HepG2 (cell line): ENCODE data around the gene GRHPR. TPM values are rescaled to one million over a fixed set of nuclear protein-coding genes. Genes with fewer than 3 reads are reported as not detected.

Experiments
- ATAC-seq: fragments of 200-7000 bp; cut with Tn5 transposase; 3 replicates; pipeline ENCODE4 v1.9.1; 2020; ENCODE audit warnings: mild to moderate bottlenecking, moderate library complexity
- BruUV-seq: library from RNA; stranded (reverse); fragments of 400-500 nt; replicated peaks from 2 replicates; lab custom pipeline; 2021; lab: Mats Ljungman, UMichigan
- CTCF ChIA-PET: fragments of 300-600 bp; formaldehyde crosslinking; extraction: SDS; loops from one replicate; lab custom pipeline; 2021; ENCODE audit warnings: low total read pairs, inconsistent platforms, low intra/inter-chr PET ratio; lab: Yijun Ruan, JAX
- POLR2A ChIA-PET: fragments of 350-600 bp; sonication (Branson Sonifier 250); formaldehyde crosslinking; loops from one replicate; lab custom pipeline; 2020; ENCODE audit warnings: antibody characterized with exemption, inconsistent platforms; lab: Yijun Ruan, JAX
- DNase-seq: peaks from one replicate; pipeline ENCODE4 v3.0.0-alpha.2; 2015; ENCODE audit warnings: low spot score
- FAIRE-seq: peaks from 3 replicates; lab custom pipeline; 2011; peaks lifted over from hg19 to GRCh38; lab: Jason Lieb, UNC
- H2AFZ ChIP-seq: one replicate; pipeline ENCODE4 v1.6.1; 2011; ENCODE audit warnings: low read length, inconsistent platforms
- H3K27ac ChIP-seq: fragments of 300-600 bp; 3 replicates; pipeline ENCODE4 v1.8.0; 2011; ENCODE audit warnings: mixed run types, mild to moderate bottlenecking, mixed read lengths, low read length, inconsistent platforms; ENCODE audit not compliant: insufficient read depth; ENCODE audit errors: extremely low read length
- H3K27me3 ChIP-seq, 2 experiments: fragments of 200-600 bp in 1 of 2; 2 replicates in 1 of 2; 3 replicates in 1 of 2; pipeline versions ENCODE4 v1.6.0 to v1.8.0; 2011; ENCODE audit warnings: low read length in 2 of 2, mild to moderate bottlenecking in 2 of 2, moderate library complexity in 2 of 2, inconsistent platforms in 1 of 2; ENCODE audit not compliant: insufficient read depth in 2 of 2, control insufficient read depth in 1 of 2
- H3K36me3 ChIP-seq, 2 experiments: fragments of 200-600 bp in 1 of 2; replicated peaks in 1 of 2; 2 replicates in 1 of 2; 3 replicates in 1 of 2; pipeline versions ENCODE4 v1.5.1 to v1.8.0; 2011; ENCODE audit warnings: low read length in 2 of 2, inconsistent platforms in 1 of 2; ENCODE audit not compliant: insufficient read depth in 2 of 2, control insufficient read depth in 1 of 2
- H3K4me1 ChIP-seq: 2 replicates; pipeline ENCODE4 v1.5.1; 2012; ENCODE audit warnings: low read length, inconsistent platforms; ENCODE audit not compliant: insufficient read depth
- H3K4me2 ChIP-seq: 2 replicates; pipeline ENCODE4 v1.6.0; 2011; ENCODE audit warnings: low read depth, low read length, inconsistent platforms
- H3K4me3 ChIP-seq, 3 experiments: fragments of 200-600 bp in 1 of 3; sonication (generic), shearing (Covaris generic) in 1 of 3; replicated peaks in 1 of 3; 2 replicates each; pipeline ENCODE4 v1.5.1; 2011 to 2016; ENCODE audit warnings: low read length in 3 of 3, inconsistent platforms in 2 of 3, low read depth in 2 of 3, mild to moderate bottlenecking in 2 of 3, control low read depth in 1 of 3, mixed read lengths in 1 of 3; ENCODE audit not compliant: insufficient read depth in 1 of 3
- H3K79me2 ChIP-seq: one replicate; pipeline ENCODE4 v1.6.1; 2011; ENCODE audit warnings: low read length, inconsistent platforms; ENCODE audit not compliant: insufficient read depth
- H3K9ac ChIP-seq: 2 replicates; pipeline ENCODE4 v1.6.0; 2011; ENCODE audit warnings: mild to moderate bottlenecking, low read depth, low read length, inconsistent platforms; ENCODE audit not compliant: insufficient read depth
- H3K9me3 ChIP-seq: 2 replicates; pipeline ENCODE4 v1.5.1; 2012; ENCODE audit warnings: mild to moderate bottlenecking, low read length
- H4K20me1 ChIP-seq: 2 replicates; pipeline ENCODE4 v1.6.0; 2011; ENCODE audit warnings: inconsistent platforms, mild to moderate bottlenecking, low read length, moderate library complexity; ENCODE audit not compliant: insufficient read depth
- AHR ChIP-seq: IDR thresholded peaks from 2 replicates; pipeline ENCODE4 v1.6.1; 2018; ENCODE audit warnings: missing genetic modification reagents, missing compliant biosample characterization
- ATF3 ChIP-seq: sonication (generic); formaldehyde crosslinking; IDR thresholded peaks from 2 replicates; pipeline ENCODE4 v1.4.0; 2020; ENCODE audit warnings: missing genetic modification reagents
- CEBPG ChIP-seq: IDR thresholded peaks from 2 replicates; pipeline ENCODE4 v1.6.1; 2016
- DPF2 ChIP-seq: sonication (generic); formaldehyde crosslinking; IDR thresholded peaks from 2 replicates; pipeline ENCODE4 v1.4.0; 2020; ENCODE audit warnings: mild to moderate bottlenecking, low read depth, missing genetic modification reagents, borderline replicate concordance
- MBNL3 ChIP-seq: fragments of 250-450 bp; sonication (Bioruptor Pico); conservative IDR thresholded peaks from 2 replicates; pipeline ENCODE4 v1.8.0; 2022; ENCODE audit warnings: mild to moderate bottlenecking, inconsistent platforms
- SRSF9 ChIP-seq: fragments of 200-400 bp; formaldehyde crosslinking; IDR thresholded peaks from 2 replicates; pipeline ENCODE4 v1.6.1; 2018; ENCODE audit warnings: borderline replicate concordance, mild to moderate bottlenecking, low read depth, low read length; ENCODE audit not compliant: insufficient read depth, poor library complexity, severe bottlenecking
- ZNF121 ChIP-seq: sonication (generic); formaldehyde crosslinking; IDR thresholded peaks from 2 replicates; pipeline ENCODE4 v1.5.0; 2020; ENCODE audit warnings: mild to moderate bottlenecking, missing genetic modification reagents
- ZNF296 ChIP-seq: sonication (generic); formaldehyde crosslinking; conservative IDR thresholded peaks from 2 replicates; pipeline ENCODE4 v1.5.0; 2020; ENCODE audit warnings: mild to moderate bottlenecking, missing genetic modification reagents
- WGBS: methylation state at CpG from one replicate; pipeline ENCODE4 v1.1.6; 2017; ENCODE audit warnings: low lambda C conversion rate; 5-methylcytosine and 5-hydroxymethylcytosine counted together
- in situ Hi-C: cut with HindIII; loops from 2 replicates; pipeline ENCODE4 v1.10.0; 2017; ENCODE audit warnings: low pct_unique_long_range_greater_than_20kb; ENCODE audit not compliant: extremely low pct_ligation_motif_present
- intact Hi-C: fragments of 100-400 bp; cut with micrococcal nuclease; formaldehyde crosslinking; loops from one replicate; pipeline ENCODE4 v1.10.0; 2022; ENCODE audit not compliant: unreplicated experiment
- polyA plus RNA-seq, 8 experiments: library from polyadenylated mRNA; depleted of rRNA in 3 of 8; stranded (reverse) in 7 of 8; unstranded in 1 of 8; fragments of >200 nt; fragmentation: Illumina TruSeq in 4 of 8; extraction: Trizol in 4 of 8; gene quantifications; 2 replicates each; pipeline versions ENCODE4 v1.2.1 to v1.2.3, GENCODE V29; 2011 to 2016; ENCODE audit warnings: low read depth in 4 of 8, missing spikeins in 1 of 8, mixed read lengths in 1 of 8; ENCODE audit not compliant: insufficient read depth in 1 of 8
- total RNA-seq, 5 experiments: library from RNA; depleted of rRNA; stranded (reverse); fragments of >200 nt; fragmentation: Illumina TruSeq; extraction: Trizol; gene quantifications; 2 replicates each; pipeline ENCODE4 v1.2.3, GENCODE V29; 2016; ENCODE audit warnings: low read depth in 1 of 5
- TF ChIP-seq, protein P1 (sequence below): sonication (generic); formaldehyde crosslinking; IDR thresholded peaks from 2 replicates; pipeline ENCODE4 v1.8.1; 2023; ENCODE audit warnings: mild to moderate bottlenecking, moderate library complexity, missing genetic modification reagents
- TF ChIP-seq, protein P2 (sequence below): sonication (generic); formaldehyde crosslinking; IDR thresholded peaks from 2 replicates; pipeline ENCODE4 v1.4.0; 2020; ENCODE audit warnings: missing genetic modification reagents, mild to moderate bottlenecking, borderline replicate concordance

Gene GRHPR
- total and polyA plus RNA-seq, 2 of the 13 experiments (the other 11 are each of a cell fraction or from before 2014, with no cell fraction given) = 113 to 115 TPM

- Histone ChIP-seq H3K27ac (no peak overlapping the region), H4K20me1 (no peaks in the 10 kb centered on the region), H2AFZ (no peak overlapping the region), H3K27me3 (0 out of 5 replicates have a peak, but pooled peaks cover 0 to 3% of the 10 kb centered on the region in 2 experiments), H3K79me2 (no peaks in the 10 kb centered on the region), H3K4me2 (no peak overlapping the region), H3K9me3 (no peaks in the 10 kb centered on the region), H3K4me1 (peaks cover 18% of the 10 kb centered on the region), H3K4me3 (no peak overlapping the region), H3K36me3 (no peaks in the 10 kb centered on the region), H3K9ac (no peak overlapping the region)
- intact Hi-C loops (no loop called here), in situ Hi-C loops (no loop called here)
- ChIA-PET POLR2A (no interaction called here), CTCF (no interaction called here)
- DNase-seq = no peak
- no TSS peak for BruUV-seq
- no peak for TF ChIP-seq DPF2 (CRISPR knock-in tag)
- TF ChIP-seq, protein P1, sequence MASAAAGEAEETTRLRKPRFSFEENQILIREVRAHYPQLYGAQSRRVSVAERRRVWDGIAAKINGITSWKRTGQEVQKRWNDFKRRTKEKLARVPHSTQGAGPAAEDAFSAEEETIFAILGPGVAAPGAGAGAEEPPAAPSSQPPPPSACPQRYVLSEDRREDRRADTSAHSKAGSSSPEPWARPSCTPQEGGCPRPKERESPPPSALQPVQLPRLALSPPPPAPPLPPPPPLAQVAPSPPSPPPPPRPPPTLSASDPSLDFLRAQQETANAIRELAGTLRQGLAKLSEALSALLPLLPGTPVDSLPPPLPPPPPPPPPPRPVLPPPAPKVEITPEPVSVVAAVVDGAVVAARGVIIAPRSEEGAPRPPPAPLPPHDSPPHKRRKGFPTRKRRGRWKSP (CRISPR knock-in tag) = no peak
- no peak for TF ChIP-seq SRSF9
- FAIRE-seq = no peak
- no peak for ATAC-seq
- 60% methylated on average over 3 of the region's 3 CpGs for WGBS
These were observed 17.1 kb upstream of the GRHPR start for GRCh38 chr9:37405350-37405749.

DNA sequence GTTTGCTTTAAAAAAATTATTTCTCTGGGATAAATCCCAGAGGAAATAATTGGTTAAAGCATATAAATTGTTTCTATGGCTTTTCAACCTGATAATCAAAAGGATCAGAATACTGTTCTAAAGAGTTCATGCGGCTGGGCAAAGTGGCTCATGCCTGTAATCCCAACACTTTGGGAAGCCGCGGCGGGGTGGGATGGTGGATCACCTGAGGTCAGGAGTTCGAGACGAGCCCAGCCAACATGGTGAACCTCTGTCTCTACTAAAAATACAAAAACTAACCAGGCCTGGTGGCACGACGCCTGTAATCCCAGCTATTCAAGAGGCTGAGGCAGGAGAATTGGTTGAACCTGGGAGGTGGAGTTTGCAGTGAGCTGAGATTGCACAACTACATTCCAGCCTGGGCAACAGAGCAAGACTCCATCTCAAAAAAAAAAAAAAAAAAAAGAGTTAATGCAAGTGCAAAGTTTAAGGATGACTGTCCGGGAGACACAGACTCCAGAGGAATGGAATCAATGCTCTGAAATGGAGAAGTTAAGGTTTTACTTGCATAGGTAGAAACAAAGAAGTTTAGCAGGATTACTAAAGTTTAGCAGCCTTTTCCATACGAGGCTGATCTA lies 16.6 kb upstream of the GRHPR start:
- Histone ChIP-seq H3K36me3 (no peaks in the 10 kb centered on the region), H3K4me3 (no peak overlapping the region), H3K9ac (no peak overlapping the region), H3K27ac (no peak overlapping the region), H3K4me1 (peaks cover 23% of the 10 kb centered on the region), H3K27me3 (0 out of 5 replicates have a peak, but pooled peaks cover 0 to 3% of the 10 kb centered on the region in 2 experiments), H3K4me2 (no peak overlapping the region), H4K20me1 (no peaks in the 10 kb centered on the region), H3K9me3 (no peaks in the 10 kb centered on the region), H3K79me2 (no peaks in the 10 kb centered on the region), H2AFZ (no peak overlapping the region)
- no peak for DNase-seq
- 39% methylated on average over 10 of the region's 10 CpGs for WGBS
- no peak for ATAC-seq
- ChIA-PET CTCF (no interaction called here), POLR2A (no interaction called here)
- BruUV-seq = no TSS peak
- intact Hi-C loops = no loop called here
- TF ChIP-seq AHR (CRISPR knock-in tag) (no peak), ZNF296 (CRISPR knock-in tag) (no peak), ATF3 (no peak), CEBPG (CRISPR knock-in tag) (0 out of 2 replicates have a peak, but pooled peaks have one; percentile 8), ZNF121 (CRISPR knock-in tag) (peak; percentile 89), MBNL3 (CRISPR knock-in tag) (no peak)
- TF ChIP-seq, protein P2, sequence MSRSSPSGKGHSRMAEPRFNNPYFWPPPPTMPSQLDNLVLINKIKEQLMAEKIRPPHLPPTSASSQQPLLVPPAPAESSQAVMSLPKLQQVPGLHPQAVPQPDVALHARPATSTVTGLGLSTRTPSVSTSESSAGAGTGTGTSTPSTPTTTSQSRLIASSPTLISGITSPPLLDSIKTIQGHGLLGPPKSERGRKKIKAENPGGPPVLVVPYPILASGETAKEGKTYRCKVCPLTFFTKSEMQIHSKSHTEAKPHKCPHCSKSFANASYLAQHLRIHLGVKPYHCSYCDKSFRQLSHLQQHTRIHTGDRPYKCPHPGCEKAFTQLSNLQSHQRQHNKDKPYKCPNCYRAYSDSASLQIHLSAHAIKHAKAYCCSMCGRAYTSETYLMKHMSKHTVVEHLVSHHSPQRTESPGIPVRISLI (CRISPR knock-in tag) = peak; percentile 23; the same call in 1 of the 2 replicates
- in situ Hi-C loops = no loop called here
- no peak for FAIRE-seq
